ENCODE data around the gene DGCR2. TPM values are rescaled to one million over a fixed set of nuclear protein-coding genes. Genes with fewer than 3 reads are reported as not detected.

DGCR2 gene
- total and polyA plus RNA-seq, 10 of the 15 experiments (the other 5 are each of a cell fraction or from before 2014, with no cell fraction given) = 0.19 to 28.4 (median 16.0) TPM

GRCh38 chr22:18991821-18992442, 130.3 kb downstream of the DGCR2 start:
- no peak overlapping the region for H2AFZ ChIP-seq (ENCODE audit: control insufficient read depth, low read depth, low read length)
- H3K4me3 ChIP-seq = no peak overlapping the region
- no peaks in the 10 kb centered on the region for H3K4me1 ChIP-seq (ENCODE audit: control insufficient read depth, insufficient read depth, low read length)
- RAD21 ChIA-PET (ENCODE audit: unreplicated experiment) = no interaction called here
- H4K20me1 ChIP-seq (ENCODE audit: control insufficient read depth, insufficient read depth) = no peaks in the 10 kb centered on the region; the same call in 1 of the 2 replicates
- no peak overlapping the region for H3K4me2 ChIP-seq (ENCODE audit: control insufficient read depth, insufficient read depth)
- no peaks in the 10 kb centered on the region for H3K36me3 ChIP-seq (ENCODE audit: control insufficient read depth in 2 of 2, insufficient read depth in 2 of 2, low read length in 1 of 2)
- FAIRE-seq (no peak), ATAC-seq (no peak), DNase-seq (ENCODE audit: low read depth, low spot score) (no peak)
- intact Hi-C loops (cut with micrococcal nuclease; ENCODE audit: unreplicated experiment) (no loop called here), in situ Hi-C loops (cut with MboI) (no loop called here)
- SMC1A ChIA-PET (ENCODE audit: uncharacterized antibody, unreplicated experiment) = no interaction called here
- CTCF ChIA-PET = no interaction called here
- 62% methylated on average over 32 of the region's 33 CpGs for WGBS (ENCODE audit: insufficient coverage, insufficient replicate concordance, low lambda C conversion rate, missing lambda C conversion rate)
- TF ChIP-seq EP300 (IDR thresholded peaks at IDR 0.05; ENCODE audit: borderline replicate concordance in 1 of 2, control insufficient read depth in 1 of 2, low read depth in 2 of 2, low read length in 2 of 2) (no peak), CBX5 (IDR thresholded peaks at IDR 0.05; ENCODE audit: low read depth) (no peak), E2F8 (IDR thresholded peaks at IDR 0.05; ENCODE audit: low read depth, partially characterized antibody) (no peak)
- H3K27ac ChIP-seq (ENCODE audit: control insufficient read depth, insufficient read depth) = no peak overlapping the region
- BruUV-seq (replicated peaks) = no TSS peak
- H3K27me3 ChIP-seq (replicated peaks in 1 of 2; ENCODE audit: control insufficient read depth in 2 of 2, insufficient read depth in 2 of 2, low read length in 1 of 2) = no peaks in the 10 kb centered on the region
- POLR2A ChIA-PET = no interaction called here
- no peaks in the 10 kb centered on the region for H3K9me3 ChIP-seq (replicated peaks; ENCODE audit: control insufficient read depth, insufficient read depth, low read length)
- no peaks in the 10 kb centered on the region for H3K79me2 ChIP-seq (ENCODE audit: control insufficient read depth, insufficient read depth, low read length)
- H3K9ac ChIP-seq (ENCODE audit: control insufficient read depth, insufficient read depth, low read length) = no peak overlapping the region

- H3K4me3 ChIP-seq = no peak overlapping the region
- POLR2A ChIA-PET = no interaction called here
- TF ChIP-seq ZNF274 (IDR thresholded peaks at IDR 0.05; ENCODE audit: insufficient read depth, insufficient read length) (no peak), PRDM15 (CRISPR knock-in tag; IDR thresholded peaks at IDR 0.05) (no peak)
- no peak overlapping the region for H3K4me2 ChIP-seq (ENCODE audit: control insufficient read depth, insufficient read depth)
- H4K20me1 ChIP-seq (ENCODE audit: control insufficient read depth, insufficient read depth) = no peaks in the 10 kb centered on the region; the same call in 1 of the 2 replicates
- no peaks in the 10 kb centered on the region for H3K79me2 ChIP-seq (ENCODE audit: control insufficient read depth, insufficient read depth, low read length)
- no peaks in the 10 kb centered on the region for H3K36me3 ChIP-seq (ENCODE audit: control insufficient read depth in 2 of 2, insufficient read depth in 2 of 2, low read length in 1 of 2)
- H3K27ac ChIP-seq (ENCODE audit: control insufficient read depth, insufficient read depth) = no peak overlapping the region
- H2AFZ ChIP-seq (ENCODE audit: control insufficient read depth, low read depth, low read length) = no peak overlapping the region
- BruUV-seq (replicated peaks) = no TSS peak
- intact Hi-C loops (cut with micrococcal nuclease; ENCODE audit: unreplicated experiment) = no loop called here
- no peaks in the 10 kb centered on the region for H3K9me3 ChIP-seq (replicated peaks; ENCODE audit: control insufficient read depth, insufficient read depth, low read length)
- no peak overlapping the region for H3K9ac ChIP-seq (ENCODE audit: control insufficient read depth, insufficient read depth, low read length)
- FAIRE-seq (no peak), ATAC-seq (no peak), DNase-seq (ENCODE audit: low read depth, low spot score) (no peak)
- no peaks in the 10 kb centered on the region for H3K27me3 ChIP-seq (replicated peaks in 1 of 2; ENCODE audit: control insufficient read depth in 2 of 2, insufficient read depth in 2 of 2, low read length in 1 of 2)
- WGBS (ENCODE audit: insufficient coverage, insufficient replicate concordance, low lambda C conversion rate, missing lambda C conversion rate) = 18% methylated on average over 7 of the region's 7 CpGs
- SMC1A ChIA-PET (ENCODE audit: uncharacterized antibody, unreplicated experiment) = no interaction called here
- in situ Hi-C loops (cut with MboI) = no loop called here
- CTCF ChIA-PET = no interaction called here
- RAD21 ChIA-PET (ENCODE audit: unreplicated experiment) = no interaction called here
- no peaks in the 10 kb centered on the region for H3K4me1 ChIP-seq (ENCODE audit: control insufficient read depth, insufficient read depth, low read length)
These were observed 131.1 kb downstream of the DGCR2 start for GRCh38 chr22:18991138-18991432.
